ENCODE measurements around the gene TOMM20. TPM values are rescaled to one million over a fixed set of nuclear protein-coding genes. Genes with fewer than 3 reads are reported as not detected.

The TOMM20 gene
- polyA plus RNA-seq, 1 experiment = 94.0 TPM

- no peak for TF ChIP-seq CTCF (IDR thresholded peaks at IDR 0.05; ENCODE audit: low read depth, low read length)
- H3K4me3 ChIP-seq (ENCODE audit: low read depth, low read length) = no peak overlapping the region
- DNase-seq (ENCODE audit: low read depth, low spot score) = no peak
- ChIA-PET POLR2A (no interaction called here), CTCF (no interaction called here)
- no peaks in the 10 kb centered on the region for H3K9me3 ChIP-seq (ENCODE audit: control insufficient read depth, insufficient read depth, low read length)
- H3K27ac ChIP-seq (ENCODE audit: low read depth, low read length) = no peak overlapping the region
- H3K27me3 ChIP-seq (ENCODE audit: control insufficient read depth, insufficient read depth, low read length) = no peaks in the 10 kb centered on the region
Measured at GRCh38 chr1:235151033-235151432, 22.4 kb upstream of the TOMM20 start.

- TF ChIP-seq CTCF (IDR thresholded peaks at IDR 0.05; ENCODE audit: low read depth, low read length) = no peak
- no peak overlapping the region for H3K4me3 ChIP-seq (ENCODE audit: low read depth, low read length)
- ChIA-PET CTCF (no interaction called here), POLR2A (interaction anchor here (0.7 kb wide), 1 partner anchor 11 kb away, joined by 5 read pairs; the partner anchor contains the start of gene RBM34)
- no peak for DNase-seq (ENCODE audit: low read depth, low spot score)
- H3K9me3 ChIP-seq (ENCODE audit: control insufficient read depth, insufficient read depth, low read length) = no peaks in the 10 kb centered on the region
- H3K27ac ChIP-seq (ENCODE audit: low read depth, low read length) = no peak overlapping the region
- no peaks in the 10 kb centered on the region for H3K27me3 ChIP-seq (ENCODE audit: control insufficient read depth, insufficient read depth, low read length)
Measured at GRCh38 chr1:235149824-235150223, 21.2 kb upstream of the TOMM20 start.

GRCh38 chr1:235147269-235147668 is 18.6 kb upstream of the TOMM20 start:
- no peak for DNase-seq (ENCODE audit: low read depth, low spot score)
- H3K27ac ChIP-seq (ENCODE audit: low read depth, low read length) = no peak overlapping the region
- no peak overlapping the region for H3K4me3 ChIP-seq (ENCODE audit: low read depth, low read length)
- TF ChIP-seq CTCF (IDR thresholded peaks at IDR 0.05; ENCODE audit: low read depth, low read length) = no peak
- POLR2A ChIA-PET = no interaction called here
- no peaks in the 10 kb centered on the region for H3K9me3 ChIP-seq (ENCODE audit: control insufficient read depth, insufficient read depth, low read length)
- CTCF ChIA-PET = no interaction called here
- H3K27me3 ChIP-seq (ENCODE audit: control insufficient read depth, insufficient read depth, low read length) = no peaks in the 10 kb centered on the region

- no peak for TF ChIP-seq CTCF (IDR thresholded peaks at IDR 0.05; ENCODE audit: low read depth, low read length)
- H3K27ac ChIP-seq (ENCODE audit: low read depth, low read length) = no peak overlapping the region
- H3K9me3 ChIP-seq (ENCODE audit: control insufficient read depth, insufficient read depth, low read length) = no peaks in the 10 kb centered on the region
- POLR2A ChIA-PET = interaction anchor here (0.6 kb wide), 2 partner anchors 15 to 38 kb away, joined by 3 read pairs; partner anchors contain the start of gene RBM34
- no peak overlapping the region for H3K4me3 ChIP-seq (ENCODE audit: low read depth, low read length)
- H3K27me3 ChIP-seq (ENCODE audit: control insufficient read depth, insufficient read depth, low read length) = no peaks in the 10 kb centered on the region
- CTCF ChIA-PET = interaction anchor here (0.6 to 1.6 kb wide), 4 partner anchors 15 to 271 kb away, joined by 3 to 10 read pairs (median 6); partner anchors contain the start of gene RBM34
- no peak for DNase-seq (ENCODE audit: low read depth, low spot score)
Measured at GRCh38 chr1:235145639-235146038, 17.0 kb upstream of the TOMM20 start.

GRCh38 chr1:235142991-235143390 is 14.4 kb upstream of the TOMM20 start:
- Histone ChIP-seq H3K27me3 (ENCODE audit: control insufficient read depth, insufficient read depth, low read length) (no peaks in the 10 kb centered on the region), H3K27ac (ENCODE audit: low read depth, low read length) (no peak overlapping the region), H3K4me3 (ENCODE audit: low read depth, low read length) (no peak overlapping the region), H3K9me3 (ENCODE audit: control insufficient read depth, insufficient read depth, low read length) (no peaks in the 10 kb centered on the region)
- CTCF ChIA-PET = no interaction called here
- POLR2A ChIA-PET = interaction anchor here (0.7 kb wide), 1 partner anchor 18 kb away, joined by 3 read pairs; the partner anchor contains the start of gene RBM34
- TF ChIP-seq CTCF (IDR thresholded peaks at IDR 0.05; ENCODE audit: low read depth, low read length) = no peak
- DNase-seq (ENCODE audit: low read depth, low spot score) = no peak
